Measurements from ENCODE around the gene PDE11A. TPM values are rescaled to one million over a fixed set of nuclear protein-coding genes. Genes with fewer than 3 reads are reported as not detected.

The PDE11A gene
- total RNA-seq, 2 experiments from 2014 or later, result not detected

- CTCF ChIA-PET, result interaction anchor here (1.3 kb wide), 1 partner anchor 45 kb away, joined by 3 read pairs; no protein-coding TSS in a partner anchor
- POLR2A ChIA-PET, result no interaction called here
Observed at GRCh38 chr2:177939211-177939610, 133.4 kb downstream of the PDE11A start.

GRCh38 chr2:177930916-177931315 lies 141.7 kb downstream of the PDE11A start:
- CTCF ChIA-PET, result no interaction called here

More at GRCh38 chr2:177939211-177939610, 133.4 kb downstream of the PDE11A start:
- Mint-ChIP-seq H3K4me1 (ENCODE audit: low read depth) (no peaks in the 10 kb centered on the region), H3K27me3 (no peaks in the 10 kb centered on the region), H3K36me3 (ENCODE audit: low read depth) (no peaks in the 10 kb centered on the region), H3K4me3 (no peak overlapping the region), H3K27ac (no peak overlapping the region), H3K9me3 (no peaks in the 10 kb centered on the region)
- DNase-seq (no peak), ATAC-seq (no peak)
- intact Hi-C loops (cut with micrococcal nuclease), result no loop called here
- TF ChIP-seq CTCF (IDR thresholded peaks at IDR 0.05), result no peak

GRCh38 chr2:177929662-177930522 lies 142.7 kb downstream of the PDE11A start:
- ChIA-PET CTCF (no interaction called here), POLR2A (no interaction called here)
- TF ChIP-seq CTCF (IDR thresholded peaks at IDR 0.05), result no peak
- Mint-ChIP-seq H3K36me3 (ENCODE audit: low read depth) (no peaks in the 10 kb centered on the region), H3K27me3 (peaks cover 5% of the 10 kb centered on the region), H3K4me3 (no peak overlapping the region), H3K4me1 (ENCODE audit: low read depth) (no peaks in the 10 kb centered on the region), H3K27ac (no peak overlapping the region), H3K9me3 (no peaks in the 10 kb centered on the region)
- DNase-seq (no peak), ATAC-seq (no peak)
- intact Hi-C loops (cut with micrococcal nuclease), result no loop called here

More at GRCh38 chr2:177930916-177931315, 141.7 kb downstream of the PDE11A start:
- intact Hi-C loops (cut with micrococcal nuclease), result no loop called here
- no peak for TF ChIP-seq CTCF (IDR thresholded peaks at IDR 0.05)
- no peaks in the 10 kb centered on the region for H3K36me3 Mint-ChIP-seq (ENCODE audit: low read depth)
- no peak for ATAC-seq
- no peak overlapping the region for H3K4me3 Mint-ChIP-seq
- peaks cover 5% of the 10 kb centered on the region for H3K27me3 Mint-ChIP-seq
- no peak overlapping the region for H3K27ac Mint-ChIP-seq
- POLR2A ChIA-PET, result interaction anchor here (0.6 kb wide), 1 partner anchor 236 kb away, joined by 3 read pairs; no protein-coding TSS in a partner anchor
- no peaks in the 10 kb centered on the region for H3K4me1 Mint-ChIP-seq (ENCODE audit: low read depth)
- no peaks in the 10 kb centered on the region for H3K9me3 Mint-ChIP-seq
- no peak for DNase-seq

- no peaks in the 10 kb centered on the region for H3K36me3 Mint-ChIP-seq (ENCODE audit: low read depth)
- peaks cover 3% of the 10 kb centered on the region for H3K27me3 Mint-ChIP-seq
- no peak overlapping the region for H3K4me3 Mint-ChIP-seq
- intact Hi-C loops (cut with micrococcal nuclease), result no loop called here
- no peaks in the 10 kb centered on the region for H3K9me3 Mint-ChIP-seq
- ChIA-PET POLR2A (no interaction called here), CTCF (no interaction called here)
- no peaks in the 10 kb centered on the region for H3K4me1 Mint-ChIP-seq (ENCODE audit: low read depth)
- DNase-seq (no peak), ATAC-seq (no peak)
- no peak for TF ChIP-seq CTCF (IDR thresholded peaks at IDR 0.05)
- H3K27ac Mint-ChIP-seq, result no peak overlapping the region
Observed at GRCh38 chr2:177923323-177923722, 149.3 kb downstream of the PDE11A start.

- CTCF ChIA-PET, result no interaction called here
- Mint-ChIP-seq H3K4me3 (no peak overlapping the region), H3K4me1 (ENCODE audit: low read depth) (no peaks in the 10 kb centered on the region), H3K36me3 (ENCODE audit: low read depth) (no peaks in the 10 kb centered on the region), H3K27me3 (peaks cover under 1% of the 10 kb centered on the region), H3K9me3 (no peaks in the 10 kb centered on the region), H3K27ac (no peak overlapping the region)
- ATAC-seq, result no peak
- intact Hi-C loops (cut with micrococcal nuclease), result no loop called here
- POLR2A ChIA-PET, result no interaction called here
- DNase-seq, result no peak
- TF ChIP-seq CTCF (IDR thresholded peaks at IDR 0.05), result no peak
Observed at GRCh38 chr2:177921726-177922125, 150.9 kb downstream of the PDE11A start.
